ENCODE results near the gene RASA4B.
"Not testable (repeated sequence)": the region's sequence is repeated elsewhere in the genome, so short reads cannot be mapped to it uniquely, and the experiment has no call there.

The RASA4B gene

DNA sequence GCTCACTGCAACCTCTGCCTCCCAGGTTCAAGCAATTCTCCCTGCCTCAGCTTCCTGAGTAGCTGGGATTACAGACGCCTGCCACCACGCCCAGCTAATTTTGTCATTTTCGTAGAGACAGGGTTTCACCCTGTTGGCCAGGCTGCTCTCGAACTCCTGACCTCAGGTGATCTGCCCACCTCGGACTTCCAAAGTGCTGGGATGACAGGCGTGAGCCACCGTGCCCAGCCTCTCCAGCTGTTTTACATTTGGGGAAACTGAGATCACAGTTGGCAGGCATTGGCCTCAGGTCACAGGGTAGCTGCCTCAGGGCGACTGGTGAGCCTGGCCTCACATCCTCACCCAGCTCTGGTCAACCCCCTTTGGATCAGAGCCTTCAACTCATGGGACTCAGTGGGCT is 7.0 kb downstream of the RASA4B start:
- DNase-seq: not testable (repeated sequence)

DNA sequence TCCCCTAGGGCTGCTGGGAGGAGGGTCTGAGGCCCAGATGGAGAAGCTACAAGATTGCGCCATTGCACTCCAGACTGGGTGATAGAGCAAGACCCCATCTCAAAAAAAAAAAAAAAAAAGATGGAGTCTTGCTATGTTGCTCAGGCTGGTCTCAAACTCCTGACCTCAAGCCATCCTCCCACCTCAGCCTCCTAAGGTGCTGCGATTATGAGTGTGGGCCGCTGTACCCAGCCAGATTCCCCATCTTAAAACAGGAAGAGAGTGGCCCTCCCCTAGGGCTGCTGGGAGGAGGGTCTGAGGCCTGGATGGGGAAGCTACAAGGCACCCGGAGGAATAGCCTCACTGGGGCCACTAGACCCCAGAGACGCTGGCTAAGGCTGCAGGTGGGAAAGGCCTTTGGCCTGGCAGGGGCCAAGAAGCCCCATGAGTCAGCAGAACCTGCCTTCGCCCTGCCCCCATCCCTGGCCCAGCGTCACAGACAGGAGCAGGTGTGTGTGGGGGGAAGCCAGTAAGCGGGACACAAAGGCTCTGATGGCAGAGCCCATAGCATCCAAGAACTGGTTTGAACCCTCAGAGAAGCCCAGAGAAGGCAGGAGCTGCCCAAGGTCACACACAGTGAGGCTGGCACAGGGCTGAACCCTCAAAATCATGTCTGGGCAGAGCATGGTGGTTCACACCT is 10.0 kb downstream of the RASA4B start:
- DNase-seq: not testable (repeated sequence)

DNA sequence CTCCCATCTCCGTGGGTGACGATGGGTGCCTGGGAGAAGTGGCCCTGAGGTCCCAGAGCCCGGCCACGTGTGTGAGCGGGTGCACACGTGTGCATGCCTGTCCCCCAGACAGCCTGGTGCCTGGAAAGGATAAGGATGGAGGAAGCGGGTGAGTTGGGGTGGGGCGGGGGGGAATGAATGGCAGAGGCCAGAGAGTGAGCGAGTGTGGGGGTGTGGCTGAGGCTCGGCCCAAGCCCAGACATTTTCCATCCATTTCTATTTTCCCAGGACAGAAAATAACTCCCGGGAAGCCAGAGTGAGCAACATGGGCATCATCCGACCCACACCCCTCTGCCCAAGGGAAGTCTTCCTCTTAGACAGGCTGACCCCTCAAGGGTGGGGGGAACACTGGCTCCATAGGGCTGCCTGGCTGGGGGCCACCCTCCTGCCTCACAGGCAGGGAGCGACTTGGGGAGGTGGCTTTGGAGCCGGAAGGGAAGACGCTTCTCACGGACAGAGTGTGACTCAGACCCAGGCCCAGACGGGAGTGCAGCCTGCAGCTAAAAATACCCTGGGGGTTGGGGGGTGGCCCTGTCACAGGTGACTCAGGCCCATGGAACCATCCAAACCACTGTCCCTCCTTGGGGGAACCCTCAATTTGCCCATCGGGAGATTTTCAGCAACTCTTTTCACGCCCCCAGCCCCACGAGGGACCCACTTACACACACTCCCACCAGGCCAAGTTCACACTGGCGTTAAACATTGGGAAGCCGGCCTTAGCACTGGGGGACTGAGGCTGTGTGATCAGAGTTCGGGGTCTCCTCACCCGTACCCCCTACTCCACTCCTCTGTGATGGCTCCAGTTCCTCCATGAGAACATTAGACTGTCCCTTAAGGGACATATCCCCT is 12.0 kb downstream of the RASA4B start:
- DNase-seq: not testable (repeated sequence)

DNA sequence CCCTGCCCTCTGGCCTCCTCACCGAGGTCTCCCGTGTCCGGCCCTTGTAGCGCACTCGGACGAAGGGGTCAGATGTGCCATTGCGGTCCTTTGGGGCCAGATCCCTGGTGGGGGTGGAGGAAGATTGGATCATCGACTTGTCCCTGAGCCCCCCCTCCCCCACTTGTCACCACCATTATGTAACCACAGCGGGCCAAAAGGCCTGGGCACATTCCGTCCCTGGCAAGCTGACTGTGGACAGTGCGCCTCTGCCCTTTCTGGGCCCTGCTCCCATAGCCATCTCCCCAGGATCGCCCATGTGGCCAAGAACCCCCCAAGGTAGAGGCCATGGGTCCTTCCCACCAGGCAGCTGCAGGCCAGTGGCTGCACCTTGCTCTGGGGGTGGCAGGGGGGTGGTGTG is 14.4 kb downstream of the RASA4B start:
- DNase-seq: not testable (repeated sequence)

DNA sequence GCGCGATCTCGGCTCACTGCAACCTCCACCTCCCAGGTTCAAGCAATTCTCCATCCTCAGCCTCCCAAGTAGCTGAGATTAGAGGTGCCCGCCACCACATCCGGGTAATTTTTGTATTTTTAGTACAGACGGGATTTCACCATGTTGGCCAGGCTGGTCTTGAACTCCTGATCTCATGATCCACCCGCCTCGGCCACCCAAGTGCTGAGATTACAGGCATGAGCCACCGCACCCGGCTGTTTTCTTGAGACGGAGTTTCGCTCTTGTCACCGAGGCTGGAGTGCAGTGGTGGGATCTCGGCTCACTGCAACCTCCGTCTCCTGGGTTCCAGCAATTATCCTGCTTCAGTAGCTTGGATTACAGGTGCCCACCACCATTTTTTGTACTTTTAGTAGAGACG is 19.3 kb downstream of the RASA4B start:
- not testable (repeated sequence) for DNase-seq

DNA sequence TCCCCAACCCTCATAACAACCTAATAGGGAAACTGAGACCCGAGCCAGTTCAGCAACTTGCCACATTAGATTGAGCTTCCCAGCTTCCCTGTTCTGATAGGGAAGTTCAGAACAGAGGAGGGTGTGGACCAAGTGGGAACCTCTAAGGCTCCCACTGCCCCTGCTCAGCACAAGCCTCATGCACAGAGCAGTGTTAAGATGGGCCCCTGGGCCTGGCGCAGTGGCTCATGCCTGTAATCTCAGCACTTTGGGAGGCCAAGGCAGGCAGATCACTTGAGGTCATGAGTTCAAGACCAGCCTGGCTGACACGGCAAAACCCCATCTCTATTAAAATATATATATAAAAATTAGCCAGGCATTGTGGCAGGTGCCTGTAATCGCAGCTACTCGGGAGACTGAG is 20.3 kb downstream of the RASA4B start:
- DNase-seq: not testable (repeated sequence)

DNA sequence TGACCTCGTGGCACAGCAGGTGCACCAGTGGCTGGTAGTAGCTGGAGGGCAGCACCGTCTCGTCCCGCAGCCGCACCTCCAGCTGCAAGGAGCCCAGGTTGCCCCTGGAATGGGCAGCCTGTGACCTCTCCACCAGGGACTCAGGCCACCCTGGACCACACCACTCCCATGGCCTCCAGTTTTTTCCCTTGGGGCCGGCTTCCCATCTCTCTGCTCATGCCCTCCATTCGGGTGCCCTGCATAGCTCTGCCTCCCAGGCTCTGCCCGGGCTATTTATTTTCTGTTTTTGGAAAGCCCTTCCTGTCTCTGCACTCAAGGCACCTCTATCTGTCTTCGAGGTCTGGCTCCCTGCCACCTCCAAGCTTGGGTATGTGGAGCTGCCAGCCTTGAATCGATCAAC is 20.7 kb downstream of the RASA4B start:
- not testable (repeated sequence) for DNase-seq

DNA sequence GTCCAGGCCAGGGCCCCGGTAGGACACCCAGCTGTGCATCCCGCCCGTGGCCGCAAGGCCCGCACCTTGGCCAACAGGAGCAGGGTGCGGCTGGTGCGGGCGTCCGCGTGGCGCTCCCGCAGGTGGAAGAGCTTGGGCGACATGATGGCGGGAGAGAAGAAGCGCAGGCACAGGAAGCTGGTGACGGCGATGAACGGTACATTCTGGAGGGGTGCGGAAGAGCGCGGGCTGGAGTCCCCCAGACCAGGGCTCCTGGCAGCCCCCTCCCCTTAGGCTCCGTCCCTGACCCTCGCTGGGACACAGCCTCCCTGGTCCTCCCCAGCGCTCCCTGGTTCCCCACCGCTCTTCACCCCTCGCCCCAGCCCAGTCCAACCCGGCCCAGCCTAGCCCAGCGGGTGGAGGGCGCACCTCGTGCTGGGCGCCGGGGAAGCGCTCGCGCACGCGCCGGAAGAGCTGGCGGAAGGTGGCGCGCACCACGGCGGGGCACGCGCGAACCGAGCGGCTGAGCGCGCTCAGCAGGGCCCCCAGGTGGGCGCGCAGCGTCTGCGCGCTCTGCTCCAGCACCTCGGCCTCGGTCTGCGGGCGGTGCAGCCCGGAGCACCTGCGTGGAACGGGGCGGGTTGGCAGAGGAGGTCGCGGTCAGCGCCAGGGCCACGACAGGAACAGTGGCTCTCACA is 23.0 kb downstream of the RASA4B start:
- not testable (repeated sequence) for DNase-seq

DNA sequence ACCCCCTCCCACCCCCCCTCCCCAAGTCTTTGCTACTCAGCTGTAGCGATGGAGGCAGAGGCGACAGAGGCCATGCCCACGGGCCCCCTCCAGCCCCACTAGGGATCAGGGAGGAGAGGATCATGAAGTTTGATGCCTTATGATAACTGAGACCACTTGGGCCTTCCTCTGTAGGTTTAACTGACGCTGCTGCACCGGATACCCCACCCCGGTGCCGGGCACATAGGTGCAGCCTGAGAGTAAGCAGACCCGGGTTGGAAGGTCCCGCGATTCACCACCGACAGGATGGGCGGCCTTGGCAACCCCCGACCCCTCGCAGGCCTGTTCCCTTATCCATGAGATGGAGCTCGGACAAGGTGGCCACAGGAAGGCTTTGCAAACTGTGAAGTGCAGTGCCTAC is 23.6 kb downstream of the RASA4B start:
- DNase-seq: not testable (repeated sequence)

DNA sequence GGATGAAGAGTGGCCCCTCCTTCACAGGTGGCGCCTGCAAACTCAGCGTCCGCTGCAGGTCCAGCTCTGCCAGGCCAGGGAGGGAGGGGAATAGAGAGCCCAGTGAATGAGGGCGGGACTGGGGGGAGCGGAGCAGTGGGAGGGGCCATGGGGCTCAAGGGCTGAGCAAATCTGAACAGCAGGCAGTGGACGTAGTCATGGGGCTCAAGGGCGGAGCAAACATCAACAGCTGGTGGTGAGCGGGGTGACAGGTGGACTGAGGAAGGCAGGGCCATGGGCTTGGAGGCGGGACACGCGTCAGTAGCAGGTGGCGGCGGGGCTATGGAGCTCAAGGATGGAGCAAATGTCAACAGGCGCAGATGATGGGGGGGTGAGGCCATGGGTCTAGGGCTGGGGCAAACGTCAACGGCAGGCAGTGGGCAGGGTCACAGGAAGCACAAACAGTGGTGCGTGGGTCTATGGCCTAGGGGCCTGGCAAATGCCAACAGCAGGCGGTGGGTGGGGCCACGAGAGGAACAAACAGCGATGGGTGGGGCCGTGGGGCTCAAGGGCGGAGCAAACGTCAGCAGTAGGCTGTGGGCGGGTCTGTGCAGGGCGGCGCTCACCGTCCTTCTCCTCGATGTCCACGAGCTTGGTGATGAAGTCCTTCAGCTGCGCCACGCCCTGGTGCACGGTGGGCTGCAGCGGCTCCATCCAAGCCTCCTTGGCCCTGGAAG is 24.2 kb downstream of the RASA4B start:
- DNase-seq: not testable (repeated sequence)

DNA sequence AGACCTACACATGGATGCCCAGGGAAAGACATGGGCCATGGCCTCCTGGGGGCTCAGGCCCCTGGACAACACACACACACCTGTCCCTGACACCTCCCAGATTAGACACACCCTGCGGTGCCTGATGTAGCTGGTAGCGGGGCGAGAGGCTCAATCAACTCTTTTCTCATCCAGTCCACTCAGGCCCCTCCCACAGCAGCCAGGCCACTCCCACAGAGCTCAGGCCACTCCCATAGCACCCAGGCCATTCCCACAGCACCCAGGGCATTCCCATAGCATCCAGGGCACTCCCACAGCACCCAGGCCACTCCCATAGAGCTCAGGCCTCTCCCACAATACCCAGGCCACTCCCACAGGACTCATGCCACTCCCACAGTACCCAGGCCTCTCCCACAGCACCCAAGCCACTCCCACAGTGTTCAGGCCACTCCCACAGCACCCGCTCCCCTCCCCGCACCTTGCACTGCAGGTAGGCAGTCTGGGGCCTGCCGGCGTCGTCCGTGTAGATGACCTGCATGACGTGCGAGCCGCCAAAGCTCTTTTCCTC is 27.0 kb downstream of the RASA4B start:
- not testable (repeated sequence) for DNase-seq

DNA sequence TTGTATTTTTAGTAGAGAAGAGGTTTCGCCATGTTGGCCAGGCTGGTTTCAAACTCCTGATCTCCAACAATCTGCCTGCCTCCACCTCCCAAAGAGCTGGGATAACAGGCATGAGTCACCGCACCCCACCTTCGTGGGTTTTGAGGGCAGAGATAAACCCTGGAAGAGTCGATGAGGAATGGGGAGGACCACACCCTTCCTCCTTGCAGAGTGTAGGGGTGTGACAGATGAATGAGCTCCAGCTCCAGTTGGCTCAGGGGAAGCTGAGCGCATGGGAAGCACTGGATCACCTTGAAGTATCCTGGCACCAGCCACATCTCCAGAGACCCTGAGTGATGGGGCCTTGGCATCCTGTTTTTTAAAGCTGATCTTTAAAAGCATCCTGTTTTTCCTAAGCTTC is 33.3 kb downstream of the RASA4B start:
- not testable (repeated sequence) for DNase-seq

DNA sequence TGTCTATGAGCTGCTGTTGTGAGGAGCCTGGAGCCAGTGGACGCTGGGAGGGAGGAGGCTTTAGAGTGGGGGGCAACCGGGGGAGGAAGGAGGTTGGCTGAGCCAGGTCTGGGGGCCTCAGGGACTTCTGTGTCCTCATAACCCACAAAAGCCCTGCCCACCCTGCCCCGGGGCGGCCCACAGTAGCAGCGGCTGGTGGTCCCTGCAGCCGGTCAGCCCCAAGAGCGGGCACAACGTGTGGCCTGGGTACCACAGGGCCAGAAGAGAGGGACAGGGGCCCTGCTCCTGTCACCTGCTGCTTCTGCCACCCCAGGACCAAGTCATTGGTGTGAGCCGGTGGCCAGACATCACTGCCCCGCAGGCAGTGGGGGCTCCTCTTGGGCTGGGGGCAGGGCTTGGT is 35.6 kb downstream of the RASA4B start:
- not testable (repeated sequence) for DNase-seq

DNA sequence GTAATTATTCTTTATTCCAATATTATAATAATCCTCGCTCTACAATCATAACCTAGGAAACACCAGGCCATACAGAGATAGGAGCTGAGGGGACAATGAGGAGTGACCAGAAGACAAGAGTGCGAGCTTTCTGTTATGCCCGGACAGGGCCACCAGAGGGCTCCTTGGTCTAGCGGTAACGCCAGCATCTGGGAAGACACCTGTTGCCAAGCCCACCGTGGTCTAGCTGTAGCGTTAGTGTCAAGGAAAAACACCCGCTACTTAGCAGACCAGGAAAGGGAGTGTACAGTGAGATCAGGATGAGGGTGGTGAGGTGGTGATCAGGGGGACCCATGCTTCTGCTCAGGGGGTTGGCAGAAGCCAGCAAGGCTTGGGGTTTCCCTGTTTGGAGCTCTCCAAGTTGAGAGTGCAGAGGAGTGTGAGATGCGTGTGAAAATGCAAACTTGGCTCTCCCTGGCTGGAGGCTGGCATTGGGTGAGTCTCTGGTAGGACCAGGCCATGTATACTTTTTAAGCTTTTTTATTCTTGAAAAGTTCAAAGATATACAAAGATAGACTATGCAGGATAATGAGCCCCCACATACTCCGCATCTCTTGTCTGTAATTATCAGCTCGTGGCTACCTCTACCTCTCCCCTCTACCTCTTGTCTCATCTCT is 37.5 kb downstream of the RASA4B start:
- not testable (repeated sequence) for DNase-seq

DNA sequence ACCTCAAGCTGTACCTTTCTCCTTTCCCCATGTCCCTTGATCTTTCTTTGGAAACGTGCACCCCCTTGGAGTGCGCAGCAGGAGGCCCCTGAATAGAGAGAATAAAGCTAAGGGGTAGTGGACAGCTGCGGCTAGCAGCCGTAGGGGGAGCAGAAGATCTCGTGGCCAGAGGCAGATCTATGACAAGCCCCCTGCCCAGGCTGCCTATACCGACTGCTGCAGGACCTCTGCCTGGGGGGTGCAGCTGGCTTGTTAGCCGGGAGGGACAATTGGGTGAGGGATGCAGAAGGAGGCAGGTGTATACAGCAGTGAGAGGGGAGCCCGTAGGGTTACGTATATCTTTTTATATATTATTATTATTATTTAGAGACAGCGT is 38.4 kb downstream of the RASA4B start:
- DNase-seq: not testable (repeated sequence)

DNA sequence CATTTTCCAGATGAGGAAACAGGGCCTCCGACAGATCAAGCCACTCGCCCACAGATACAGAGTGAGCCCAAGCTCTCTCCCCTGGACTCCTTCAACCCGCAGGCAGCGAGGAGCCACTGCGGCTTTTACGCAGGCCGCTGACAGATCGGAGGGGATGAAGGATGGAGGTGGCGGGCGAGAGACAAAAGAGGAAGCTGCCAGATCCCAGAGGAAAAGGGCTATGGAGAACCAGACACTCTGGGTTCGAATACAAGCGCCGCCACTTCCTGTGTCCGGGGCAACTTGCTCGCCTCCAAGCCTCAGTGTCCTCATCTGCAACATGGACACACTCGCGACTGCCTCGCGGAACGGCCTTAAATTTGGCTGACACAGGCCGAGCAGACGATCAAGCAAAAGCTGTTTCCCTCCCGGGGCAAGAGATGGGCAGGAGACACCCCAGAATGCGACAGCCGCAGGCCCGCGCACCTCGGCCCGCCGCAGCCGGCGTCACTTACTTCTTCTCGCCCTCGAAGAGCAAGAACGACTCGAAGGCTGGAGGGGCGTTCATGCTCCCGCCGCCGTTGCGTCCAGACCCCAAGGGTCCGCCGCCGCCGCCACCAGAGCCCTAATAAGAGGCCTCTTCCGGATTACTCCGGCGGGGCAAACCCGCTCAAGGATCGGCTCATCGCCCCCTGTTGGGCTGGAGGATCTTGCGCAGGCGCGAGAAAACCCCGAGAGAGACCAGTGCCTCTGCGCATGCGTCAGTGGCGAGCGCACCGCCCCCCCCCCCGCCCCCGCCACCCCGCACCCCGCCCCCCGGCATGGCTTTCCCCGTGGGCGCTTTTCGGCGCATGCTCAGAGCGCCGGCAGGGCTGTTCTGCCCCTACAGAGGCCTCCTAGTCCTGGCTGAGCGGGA is 39.0 kb downstream of the RASA4B start, which contains the start of gene POLR2J:
Gene POLR2J, minus strand, starts transcription at position 609 of the 895 bp plus-strand sequence. Its CDS starts 62 bp downstream, at position 547.
- not testable (repeated sequence) for DNase-seq

DNA sequence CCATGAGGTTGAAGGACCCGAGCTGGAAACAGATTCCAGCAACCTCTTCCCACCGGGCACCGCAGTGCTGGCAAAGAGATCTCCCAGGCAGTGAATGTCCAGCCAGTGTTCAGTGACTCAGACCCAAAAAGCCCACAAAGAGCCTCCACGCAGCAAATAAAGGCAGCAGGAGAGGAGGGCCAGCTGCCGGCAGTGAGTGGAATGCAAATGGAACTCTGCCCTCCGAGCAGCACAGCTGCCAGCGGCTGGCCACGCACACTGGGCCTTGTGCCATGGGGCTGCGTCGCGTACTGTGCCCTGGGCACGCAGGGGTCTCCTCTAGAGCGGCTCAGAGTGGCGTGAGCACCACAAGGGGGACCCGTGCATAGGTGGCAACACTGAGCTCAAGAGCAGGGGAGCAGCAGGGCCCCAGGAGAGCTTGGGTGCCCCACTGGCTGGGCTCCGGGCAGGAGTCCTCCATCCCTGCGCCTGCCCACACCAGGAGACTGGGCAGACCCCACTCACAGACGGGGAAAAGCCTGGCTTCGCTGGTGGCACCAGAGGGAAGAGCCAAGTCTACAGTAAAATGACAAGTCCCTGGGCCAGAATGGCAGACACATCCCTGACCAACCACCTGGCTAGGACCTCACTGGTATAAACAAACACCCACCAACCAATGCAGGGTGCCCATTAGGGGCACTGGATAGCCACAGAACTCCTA is 42.7 kb downstream of the RASA4B start:
- not testable (repeated sequence) for DNase-seq

DNA sequence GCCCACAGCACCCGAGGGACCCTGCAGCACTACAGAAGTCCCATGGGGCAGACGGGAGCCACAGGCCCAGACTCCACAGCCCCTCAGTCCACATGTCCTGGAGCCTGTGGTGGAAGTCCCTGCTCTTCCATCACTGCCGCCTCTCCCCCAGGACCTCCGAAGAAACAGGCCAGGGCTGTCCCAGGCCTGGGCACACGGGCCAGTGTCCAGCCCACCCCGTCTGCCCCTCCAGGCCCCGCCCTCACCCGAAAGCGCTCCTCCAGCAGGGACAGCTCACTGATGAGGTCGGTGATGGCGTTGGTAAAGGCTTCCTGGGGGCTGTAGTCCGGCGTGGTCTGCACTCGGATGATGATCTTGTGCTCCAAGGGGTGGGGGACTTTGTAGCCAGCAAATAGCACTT is 43.5 kb downstream of the RASA4B start:
- not testable (repeated sequence) for DNase-seq

DNA sequence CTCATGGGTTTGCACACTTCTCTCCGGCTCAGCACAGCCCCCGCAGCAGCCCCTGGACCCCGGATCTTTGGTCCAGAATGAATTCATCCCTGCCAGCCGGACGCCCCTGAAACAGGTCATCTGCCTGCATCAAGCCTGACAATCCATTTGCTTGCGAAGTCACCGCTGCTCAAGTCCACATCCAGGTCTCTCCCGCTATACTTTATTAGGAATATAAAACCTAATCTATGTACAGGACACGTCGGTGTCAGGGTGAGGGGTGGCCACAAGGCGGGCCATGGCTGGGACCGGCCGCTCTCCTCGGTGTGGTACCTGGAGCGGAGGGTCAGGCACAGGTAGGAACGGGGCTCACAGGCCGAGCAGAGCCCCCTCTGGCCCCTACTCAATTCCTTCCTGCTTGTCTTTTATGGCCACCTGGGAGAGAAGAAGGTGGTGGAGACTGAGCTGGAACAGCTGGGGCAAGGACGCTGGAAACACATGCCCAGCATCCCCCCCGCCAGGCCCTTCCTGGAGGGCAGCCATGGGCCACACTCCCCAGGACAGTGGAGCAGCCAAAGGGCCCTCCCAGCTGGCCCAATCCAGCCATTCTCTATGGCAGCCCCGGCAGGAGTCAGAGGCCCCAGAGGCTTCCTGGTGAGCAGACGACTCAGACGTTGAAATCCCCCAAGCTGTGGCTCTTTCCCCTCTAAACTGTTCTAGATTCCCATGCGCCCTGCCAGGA is 44.1 kb downstream of the RASA4B start:
- no peak for DNase-seq
